HepG2 (cell line): ENCODE results near the gene PDE4C. TPM values are rescaled to one million over a fixed set of nuclear protein-coding genes. Genes with fewer than 3 reads are reported as not detected.

Experiments
- AGO2 ChIP-seq: fragments of 200-400 bp; formaldehyde crosslinking; optimal IDR thresholded peaks from 2 replicates; pipeline ENCODE3; 2017; ENCODE audit warnings: mild to moderate bottlenecking, low read depth, low read length, moderate library complexity
- DMAP1 ChIP-seq: IDR thresholded peaks from 2 replicates; pipeline ENCODE4 v1.6.1; 2016
- KDM2A ChIP-seq: sonication (generic); formaldehyde crosslinking; IDR thresholded peaks from 2 replicates; pipeline ENCODE4 v1.4.0; 2020; ENCODE audit warnings: low read depth, missing genetic modification reagents, borderline replicate concordance
- KLF15 ChIP-seq: sonication (generic); formaldehyde crosslinking; IDR thresholded peaks from 2 replicates; pipeline ENCODE4 v1.8.1; 2023; ENCODE audit warnings: borderline replicate concordance, mild to moderate bottlenecking, inconsistent platforms, missing genetic modification reagents, mixed read lengths
- KMT2A ChIP-seq: sonication (generic); formaldehyde crosslinking; IDR thresholded peaks from 2 replicates; pipeline ENCODE4 v1.4.0; 2020; ENCODE audit warnings: missing genetic modification reagents
- PITX1 ChIP-seq: sonication (generic); formaldehyde crosslinking; IDR thresholded peaks from 2 replicates; pipeline ENCODE4 v1.5.1; 2020; ENCODE audit warnings: mild to moderate bottlenecking, missing genetic modification reagents
- TBX2 ChIP-seq: sonication (generic); formaldehyde crosslinking; IDR thresholded peaks from 2 replicates; pipeline ENCODE4 v1.5.0; 2020; ENCODE audit warnings: missing genetic modification reagents, mild to moderate bottlenecking, borderline replicate concordance
- ZFP82 ChIP-seq: sonication (generic); formaldehyde crosslinking; IDR thresholded peaks from 2 replicates; pipeline ENCODE4 v1.5.1; 2020; ENCODE audit warnings: mild to moderate bottlenecking, missing genetic modification reagents, borderline replicate concordance
- ZNF12 ChIP-seq: sonication (generic); formaldehyde crosslinking; IDR thresholded peaks from 2 replicates; pipeline ENCODE4 v1.5.0; 2020; ENCODE audit warnings: missing genetic modification reagents
- ZNF720 ChIP-seq: sonication (generic); formaldehyde crosslinking; IDR thresholded peaks from 2 replicates; pipeline ENCODE4 v1.4.0; 2020; ENCODE audit warnings: missing genetic modification reagents
- ZNF780A ChIP-seq: sonication (generic); formaldehyde crosslinking; IDR thresholded peaks from 2 replicates; pipeline ENCODE4 v1.8.0; 2022; ENCODE audit warnings: mild to moderate bottlenecking, missing genetic modification reagents, moderate library complexity
- ZNF878 ChIP-seq: sonication (generic); formaldehyde crosslinking; IDR thresholded peaks from 2 replicates; pipeline ENCODE4 v1.8.1; 2023; ENCODE audit warnings: mild to moderate bottlenecking, missing genetic modification reagents, moderate library complexity
- polyA plus RNA-seq, 8 experiments: library from polyadenylated mRNA; depleted of rRNA in 3 of 8; stranded (reverse) in 7 of 8; unstranded in 1 of 8; fragments of >200 nt; fragmentation: Illumina TruSeq in 4 of 8; extraction: Trizol in 4 of 8; gene quantifications; 2 replicates each; pipeline versions ENCODE4 v1.2.1 to v1.2.3, GENCODE V29; 2011 to 2016; ENCODE audit warnings: low read depth in 4 of 8, missing spikeins in 1 of 8, mixed read lengths in 1 of 8; ENCODE audit not compliant: insufficient read depth in 1 of 8
- total RNA-seq, 5 experiments: library from RNA; depleted of rRNA; stranded (reverse); fragments of >200 nt; fragmentation: Illumina TruSeq; extraction: Trizol; gene quantifications; 2 replicates each; pipeline ENCODE4 v1.2.3, GENCODE V29; 2016; ENCODE audit warnings: low read depth in 1 of 5
- TF ChIP-seq, protein P1 (sequence below): sonication (generic); formaldehyde crosslinking; IDR thresholded peaks from 2 replicates; pipeline ENCODE4 v1.8.1; 2023; ENCODE audit warnings: mild to moderate bottlenecking, moderate library complexity, missing genetic modification reagents
- TF ChIP-seq, protein P2 (sequence below): sonication (generic); formaldehyde crosslinking; IDR thresholded peaks from 2 replicates; pipeline ENCODE4 v1.4.0; 2020; ENCODE audit warnings: missing genetic modification reagents
- TF ChIP-seq, protein P3 (sequence below): sonication (generic); formaldehyde crosslinking; IDR thresholded peaks from 2 replicates; pipeline ENCODE4 v1.5.0; 2020; ENCODE audit warnings: missing genetic modification reagents
- TF ChIP-seq, protein P4 (sequence below): sonication (generic); formaldehyde crosslinking; IDR thresholded peaks from 2 replicates; pipeline ENCODE4 v1.5.0; 2020; ENCODE audit warnings: missing genetic modification reagents, mild to moderate bottlenecking, borderline replicate concordance
- TF ChIP-seq, protein P5 (sequence below): sonication (generic); formaldehyde crosslinking; IDR thresholded peaks from 2 replicates; pipeline ENCODE4 v1.8.0; 2022; ENCODE audit warnings: low read depth, missing genetic modification reagents
- TF ChIP-seq, protein P6 (sequence below): sonication (generic); formaldehyde crosslinking; IDR thresholded peaks from 2 replicates; pipeline ENCODE4 v1.5.0; 2020; ENCODE audit warnings: missing genetic modification reagents
- TF ChIP-seq, protein P7 (sequence below): sonication (generic); formaldehyde crosslinking; IDR thresholded peaks from 2 replicates; pipeline ENCODE4 v1.5.1; 2020; ENCODE audit warnings: missing genetic modification reagents, mild to moderate bottlenecking, borderline replicate concordance
- TF ChIP-seq, protein P8 (sequence below): IDR thresholded peaks from 2 replicates; pipeline ENCODE4 v1.6.1; 2016; ENCODE audit warnings: missing compliant biosample characterization, missing genetic modification reagents, borderline replicate concordance

The PDE4C gene
- total and polyA plus RNA-seq, 2 of the 13 experiments (the other 11 are each of a cell fraction or from before 2014, with no cell fraction given), result 1.4 to 14.0 TPM

DNA sequence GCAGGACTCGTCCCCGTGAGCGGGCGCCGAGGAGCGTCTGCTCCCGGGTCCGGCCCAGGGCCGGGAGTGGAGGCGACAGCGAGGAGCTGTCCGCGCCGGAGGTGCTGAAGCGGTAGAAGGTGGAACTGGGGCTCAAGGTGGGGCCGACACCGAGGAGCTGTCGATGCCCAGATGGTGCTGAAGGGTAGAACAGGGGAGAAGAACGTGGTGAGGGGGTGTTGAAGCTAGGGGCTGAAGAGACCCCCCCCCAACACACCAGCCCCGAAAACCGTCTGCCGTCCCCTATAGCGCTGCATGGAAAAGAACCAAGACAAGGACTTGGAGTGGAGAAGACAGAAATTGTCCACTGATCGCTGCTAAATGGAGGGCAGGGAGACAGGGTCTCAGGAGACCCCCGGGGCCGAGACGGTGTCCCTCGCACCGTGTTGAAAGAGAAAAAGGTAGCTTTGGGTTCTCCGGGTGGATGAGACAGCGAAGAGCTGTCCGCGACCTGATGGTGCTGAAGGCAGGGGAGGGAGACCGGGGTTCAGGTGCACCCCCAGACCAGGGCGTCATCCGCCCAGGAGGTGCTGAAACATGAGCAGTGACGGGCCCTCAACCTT lies 7.1 kb upstream of the PDE4C start (continued):
- TF ChIP-seq, protein P1, sequence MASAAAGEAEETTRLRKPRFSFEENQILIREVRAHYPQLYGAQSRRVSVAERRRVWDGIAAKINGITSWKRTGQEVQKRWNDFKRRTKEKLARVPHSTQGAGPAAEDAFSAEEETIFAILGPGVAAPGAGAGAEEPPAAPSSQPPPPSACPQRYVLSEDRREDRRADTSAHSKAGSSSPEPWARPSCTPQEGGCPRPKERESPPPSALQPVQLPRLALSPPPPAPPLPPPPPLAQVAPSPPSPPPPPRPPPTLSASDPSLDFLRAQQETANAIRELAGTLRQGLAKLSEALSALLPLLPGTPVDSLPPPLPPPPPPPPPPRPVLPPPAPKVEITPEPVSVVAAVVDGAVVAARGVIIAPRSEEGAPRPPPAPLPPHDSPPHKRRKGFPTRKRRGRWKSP (CRISPR knock-in tag), result peak; percentile 82
- TF ChIP-seq DMAP1 (CRISPR knock-in tag), result no peak
- TF ChIP-seq, protein P2, sequence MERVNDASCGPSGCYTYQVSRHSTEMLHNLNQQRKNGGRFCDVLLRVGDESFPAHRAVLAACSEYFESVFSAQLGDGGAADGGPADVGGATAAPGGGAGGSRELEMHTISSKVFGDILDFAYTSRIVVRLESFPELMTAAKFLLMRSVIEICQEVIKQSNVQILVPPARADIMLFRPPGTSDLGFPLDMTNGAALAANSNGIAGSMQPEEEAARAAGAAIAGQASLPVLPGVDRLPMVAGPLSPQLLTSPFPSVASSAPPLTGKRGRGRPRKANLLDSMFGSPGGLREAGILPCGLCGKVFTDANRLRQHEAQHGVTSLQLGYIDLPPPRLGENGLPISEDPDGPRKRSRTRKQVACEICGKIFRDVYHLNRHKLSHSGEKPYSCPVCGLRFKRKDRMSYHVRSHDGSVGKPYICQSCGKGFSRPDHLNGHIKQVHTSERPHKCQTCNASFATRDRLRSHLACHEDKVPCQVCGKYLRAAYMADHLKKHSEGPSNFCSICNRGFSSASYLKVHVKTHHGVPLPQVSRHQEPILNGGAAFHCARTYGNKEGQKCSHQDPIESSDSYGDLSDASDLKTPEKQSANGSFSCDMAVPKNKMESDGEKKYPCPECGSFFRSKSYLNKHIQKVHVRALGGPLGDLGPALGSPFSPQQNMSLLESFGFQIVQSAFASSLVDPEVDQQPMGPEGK (CRISPR knock-in tag), result peak; percentile 54; the same call in 1 of the 2 replicates
- peak; percentile 76; the same call in 1 of the 2 replicates for TF ChIP-seq TBX2 (CRISPR knock-in tag)
- no peak for TF ChIP-seq AGO2
- TF ChIP-seq KLF15, result peak; percentile 70; the same call in 1 of the 2 replicates
- TF ChIP-seq, protein P3, sequence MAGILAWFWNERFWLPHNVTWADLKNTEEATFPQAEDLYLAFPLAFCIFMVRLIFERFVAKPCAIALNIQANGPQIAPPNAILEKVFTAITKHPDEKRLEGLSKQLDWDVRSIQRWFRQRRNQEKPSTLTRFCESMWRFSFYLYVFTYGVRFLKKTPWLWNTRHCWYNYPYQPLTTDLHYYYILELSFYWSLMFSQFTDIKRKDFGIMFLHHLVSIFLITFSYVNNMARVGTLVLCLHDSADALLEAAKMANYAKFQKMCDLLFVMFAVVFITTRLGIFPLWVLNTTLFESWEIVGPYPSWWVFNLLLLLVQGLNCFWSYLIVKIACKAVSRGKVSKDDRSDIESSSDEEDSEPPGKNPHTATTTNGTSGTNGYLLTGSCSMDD (CRISPR knock-in tag), result peak; percentile 30; the same call in 1 of the 2 replicates
- peak; percentile 62 for TF ChIP-seq PITX1
- peak; percentile 73; the same call in 1 of the 2 replicates for TF ChIP-seq ZNF780A (CRISPR knock-in tag)
- 0 out of 2 replicates have a peak, but pooled peaks have one; percentile 79 for TF ChIP-seq ZNF720 (CRISPR knock-in tag)
- TF ChIP-seq ZFP82 (CRISPR knock-in tag), result peak; percentile 92
- TF ChIP-seq ZNF878 (CRISPR knock-in tag), result peak; percentile 62
- TF ChIP-seq, protein P4, sequence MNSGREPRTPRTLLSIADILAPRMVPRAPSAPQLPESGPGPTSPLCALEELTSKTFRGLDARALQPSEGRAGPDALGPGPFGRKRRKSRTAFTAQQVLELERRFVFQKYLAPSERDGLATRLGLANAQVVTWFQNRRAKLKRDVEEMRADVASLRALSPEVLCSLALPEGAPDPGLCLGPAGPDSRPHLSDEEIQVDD, result peak; percentile 90; the same call in 1 of the 2 replicates
- TF ChIP-seq, protein P5, sequence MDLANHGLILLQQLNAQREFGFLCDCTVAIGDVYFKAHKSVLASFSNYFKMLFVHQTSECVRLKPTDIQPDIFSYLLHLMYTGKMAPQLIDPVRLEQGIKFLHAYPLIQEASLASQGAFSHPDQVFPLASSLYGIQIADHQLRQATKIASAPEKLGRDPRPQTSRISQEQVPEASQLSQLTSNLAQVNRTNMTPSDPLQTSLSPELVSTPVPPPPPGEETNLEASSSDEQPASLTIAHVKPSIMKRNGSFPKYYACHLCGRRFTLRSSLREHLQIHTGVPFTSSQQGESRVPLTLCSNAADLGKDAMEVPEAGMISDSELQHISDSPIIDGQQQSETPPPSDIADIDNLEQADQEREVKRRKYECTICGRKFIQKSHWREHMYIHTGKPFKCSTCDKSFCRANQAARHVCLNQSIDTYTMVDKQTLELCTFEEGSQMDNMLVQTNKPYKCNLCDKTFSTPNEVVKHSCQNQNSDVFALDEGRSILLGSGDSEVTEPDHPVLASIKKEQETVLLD, result peak; percentile 71
- TF ChIP-seq, protein P6, sequence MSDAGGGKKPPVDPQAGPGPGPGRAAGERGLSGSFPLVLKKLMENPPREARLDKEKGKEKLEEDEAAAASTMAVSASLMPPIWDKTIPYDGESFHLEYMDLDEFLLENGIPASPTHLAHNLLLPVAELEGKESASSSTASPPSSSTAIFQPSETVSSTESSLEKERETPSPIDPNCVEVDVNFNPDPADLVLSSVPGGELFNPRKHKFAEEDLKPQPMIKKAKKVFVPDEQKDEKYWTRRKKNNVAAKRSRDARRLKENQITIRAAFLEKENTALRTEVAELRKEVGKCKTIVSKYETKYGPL (CRISPR knock-in tag), result peak; percentile 69; the same call in 1 of the 2 replicates
- TF ChIP-seq ZNF12, result 0 out of 2 replicates have a peak, but pooled peaks have one; percentile 69
- TF ChIP-seq KDM2A (CRISPR knock-in tag), result peak; percentile 83; the same call in 1 of the 2 replicates
- peak; percentile 46; the same call in 1 of the 2 replicates for TF ChIP-seq KMT2A (CRISPR knock-in tag)
- TF ChIP-seq, protein P7, sequence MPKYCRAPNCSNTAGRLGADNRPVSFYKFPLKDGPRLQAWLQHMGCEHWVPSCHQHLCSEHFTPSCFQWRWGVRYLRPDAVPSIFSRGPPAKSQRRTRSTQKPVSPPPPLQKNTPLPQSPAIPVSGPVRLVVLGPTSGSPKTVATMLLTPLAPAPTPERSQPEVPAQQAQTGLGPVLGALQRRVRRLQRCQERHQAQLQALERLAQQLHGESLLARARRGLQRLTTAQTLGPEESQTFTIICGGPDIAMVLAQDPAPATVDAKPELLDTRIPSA (CRISPR knock-in tag), result 0 out of 2 replicates have a peak, but pooled peaks have one; percentile 22
- TF ChIP-seq, protein P8, sequence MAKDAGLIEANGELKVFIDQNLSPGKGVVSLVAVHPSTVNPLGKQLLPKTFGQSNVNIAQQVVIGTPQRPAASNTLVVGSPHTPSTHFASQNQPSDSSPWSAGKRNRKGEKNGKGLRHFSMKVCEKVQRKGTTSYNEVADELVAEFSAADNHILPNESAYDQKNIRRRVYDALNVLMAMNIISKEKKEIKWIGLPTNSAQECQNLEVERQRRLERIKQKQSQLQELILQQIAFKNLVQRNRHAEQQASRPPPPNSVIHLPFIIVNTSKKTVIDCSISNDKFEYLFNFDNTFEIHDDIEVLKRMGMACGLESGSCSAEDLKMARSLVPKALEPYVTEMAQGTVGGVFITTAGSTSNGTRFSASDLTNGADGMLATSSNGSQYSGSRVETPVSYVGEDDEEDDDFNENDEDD (CRISPR knock-in tag), result 0 out of 2 replicates have a peak, but pooled peaks have one; percentile 23
